ENCODE results near the gene WWOX.

GRCh38 chr16:78142788-78143187, 43.3 kb downstream of the WWOX start:
- TF ChIP-seq TAF1 (IDR thresholded peaks at IDR 0.05; ENCODE audit: borderline replicate concordance, insufficient read depth, low read length) (no peak), POLR2AphosphoS5 (IDR thresholded peaks at IDR 0.05; ENCODE audit: low read depth, low read length) (no peak), FOXP2 (optimal IDR thresholded peaks at IDR 0.05; ENCODE audit: borderline replicate concordance, extremely low read depth, extremely low read length, insufficient read depth) (no peak), REST (IDR thresholded peaks at IDR 0.05; ENCODE audit: insufficient read depth in 1 of 2, low read depth in 2 of 2, low read length in 2 of 2) (no peak)
